ENCODE results near the gene SHOX. TPM values are rescaled to one million over a fixed set of nuclear protein-coding genes. Genes with fewer than 3 reads are reported as not detected.

Gene SHOX
- total RNA-seq, 6 donors from 2014 or later: not detected

GRCh38 chrX:632366-633042 lies 1.9 kb downstream of the SHOX start:
- Histone ChIP-seq H3K36me3 (no peaks in the 10 kb centered on the region), H3K27ac (no peak overlapping the region), H3K4me3 (no peak overlapping the region), H3K4me1 (peaks cover 0 to 9% (median 0%) of the 10 kb centered on the region in 4 donors), H3K27me3 (peaks cover 0 to 44% (median 21%) of the 10 kb centered on the region in 4 donors), H3K9me3 (no peaks in the 10 kb centered on the region)
- no peak for ATAC-seq (ENCODE audit: low FRiP score in 2 of 2)
- TF ChIP-seq POLR2AphosphoS5 (IDR thresholded peaks at IDR 0.05): no peak
- TF ChIP-seq CTCF (IDR thresholded peaks at IDR 0.05): no peak
- no peak for TF ChIP-seq EP300 (IDR thresholded peaks at IDR 0.05)
- no peak for TF ChIP-seq POLR2A (IDR thresholded peaks at IDR 0.05)
- DNase-seq: peak in 1 of 2 donors; percentile 41
- WGBS, 2 donors: 0 to 3% methylated on average over 9 to 29 of the region's 30 CpGs

GRCh38 chrX:633043-633984 lies 2.7 kb downstream of the SHOX start:
- Histone ChIP-seq H3K4me1 (peaks cover 0 to 12% (median 0%) of the 10 kb centered on the region in 4 donors), H3K36me3 (no peaks in the 10 kb centered on the region), H3K9me3 (no peaks in the 10 kb centered on the region), H3K27me3 (peaks cover 0 to 46% (median 23%) of the 10 kb centered on the region in 4 donors), H3K4me3 (no peak overlapping the region), H3K27ac (no peak overlapping the region)
- ATAC-seq (ENCODE audit: low FRiP score in 2 of 2): no peak
- TF ChIP-seq POLR2A (IDR thresholded peaks at IDR 0.05) (no peak), CTCF (IDR thresholded peaks at IDR 0.05) (no peak), EP300 (IDR thresholded peaks at IDR 0.05) (no peak), POLR2AphosphoS5 (IDR thresholded peaks at IDR 0.05) (no peak)
- 2 to 5% methylated on average over 25 of the region's 25 CpGs for WGBS, 2 donors
- DNase-seq: no peak

GRCh38 chrX:633985-634958 lies 3.7 kb downstream of the SHOX start:
- H3K4me1 ChIP-seq: peaks cover 0 to 13% (median 0%) of the 10 kb centered on the region in 4 donors
- no peak for TF ChIP-seq POLR2AphosphoS5 (IDR thresholded peaks at IDR 0.05)
- no peak for TF ChIP-seq CTCF (IDR thresholded peaks at IDR 0.05)
- no peak for TF ChIP-seq POLR2A (IDR thresholded peaks at IDR 0.05)
- no peaks in the 10 kb centered on the region for H3K36me3 ChIP-seq
- H3K9me3 ChIP-seq: no peaks in the 10 kb centered on the region
- peaks cover 0 to 53% (median 25%) of the 10 kb centered on the region in 4 donors for H3K27me3 ChIP-seq
- no peak overlapping the region for H3K27ac ChIP-seq
- ATAC-seq (ENCODE audit: low FRiP score in 2 of 2) (no peak), DNase-seq (peak in 1 of 2 donors; percentile 63)
- 2 to 4% methylated on average over 47 to 66 of the region's 84 CpGs for WGBS, 2 donors
- H3K4me3 ChIP-seq: no peak overlapping the region

GRCh38 chrX:635428-636090 lies 5.0 kb downstream of the SHOX start:
- ATAC-seq (ENCODE audit: low FRiP score in 2 of 2) (no peak), DNase-seq (peak in 1 of 2 donors; percentile 53)
- Histone ChIP-seq H3K27ac (no peak overlapping the region), H3K27me3 (peaks cover 0 to 44% (median 21%) of the 10 kb centered on the region in 4 donors), H3K4me1 (peaks cover 0 to 13% (median 0%) of the 10 kb centered on the region in 4 donors), H3K9me3 (no peaks in the 10 kb centered on the region), H3K4me3 (no peak overlapping the region), H3K36me3 (no peaks in the 10 kb centered on the region)
- TF ChIP-seq POLR2A (IDR thresholded peaks at IDR 0.05) (no peak), EP300 (IDR thresholded peaks at IDR 0.05) (no peak), CTCF (IDR thresholded peaks at IDR 0.05) (no peak), POLR2AphosphoS5 (IDR thresholded peaks at IDR 0.05) (no peak)
- WGBS, 2 donors: 3 to 7% methylated on average over 28 to 29 of the region's 29 CpGs

Measured in upper lobe of left lung (tissue), 6 donors.